ENCODE measurements around the gene ARHGAP1. TPM values are rescaled to one million over a fixed set of nuclear protein-coding genes. Genes with fewer than 3 reads are reported as not detected.

Gene ARHGAP1
- total and polyA plus RNA-seq, 2 of the 13 experiments (the other 11 are each of a cell fraction or from before 2014, with no cell fraction given): 18.6 to 30.3 TPM

GRCh38 chr11:46695345-46696211 lies 4.8 kb downstream of the ARHGAP1 start (continued):
- TF ChIP-seq ZNF788 (CRISPR knock-in tag; IDR thresholded peaks at IDR 0.05; ENCODE audit: borderline replicate concordance): peak; percentile 68; the same call in 1 of the 2 replicates
- no peak for TF ChIP-seq ZSCAN30 (CRISPR knock-in tag; IDR thresholded peaks at IDR 0.05)
- 0 out of 2 replicates have a peak, but pooled peaks have one; percentile 61 for TF ChIP-seq ZBTB7B (CRISPR knock-in tag; IDR thresholded peaks at IDR 0.05)
- TF ChIP-seq MXD3 (CRISPR knock-in tag; IDR thresholded peaks at IDR 0.05): peak; percentile 78; the same call in 1 of the 2 replicates
- no peak for TF ChIP-seq DR1 (CRISPR knock-in tag; IDR thresholded peaks at IDR 0.05)
- peak; percentile 79 for TF ChIP-seq HIC2 (CRISPR knock-in tag; IDR thresholded peaks at IDR 0.05; ENCODE audit: low read depth)
- peak; percentile 95 for TF ChIP-seq ZNF18 (CRISPR knock-in tag; IDR thresholded peaks at IDR 0.05; ENCODE audit: insufficient replicate concordance)
- peak; percentile 81; the same call in 1 of the 2 replicates for TF ChIP-seq ZSCAN9 (CRISPR knock-in tag; IDR thresholded peaks at IDR 0.05; ENCODE audit: borderline replicate concordance)
- 0 out of 2 replicates have a peak, but pooled peaks have one; percentile 34 for TF ChIP-seq ZFP82 (CRISPR knock-in tag; IDR thresholded peaks at IDR 0.05; ENCODE audit: borderline replicate concordance)
- no peak for TF ChIP-seq EZH2 (conservative IDR thresholded peaks at IDR 0.05; ENCODE audit: low read depth, low read length)
- no peak; the same call in 1 of the 2 replicates for TF ChIP-seq HIVEP1 (CRISPR knock-in tag; IDR thresholded peaks at IDR 0.05)
- no peak for TF ChIP-seq PBX2 (CRISPR knock-in tag; IDR thresholded peaks at IDR 0.05)
- TF ChIP-seq ZNF552 (CRISPR knock-in tag; IDR thresholded peaks at IDR 0.05; ENCODE audit: borderline replicate concordance): peak; percentile 84; the same call in 1 of the 2 replicates
- TF ChIP-seq ZNF660 (CRISPR knock-in tag; IDR thresholded peaks at IDR 0.05; ENCODE audit: borderline replicate concordance, low read depth): no peak
- TF ChIP-seq FOXA3 (CRISPR knock-in tag; IDR thresholded peaks at IDR 0.05): peak; percentile 26; the same call in 1 of the 2 replicates
- TF ChIP-seq ZNF687 (CRISPR knock-in tag; IDR thresholded peaks at IDR 0.05): peak; percentile 100
- peak; percentile 67; the same call in 1 of the 2 replicates for TF ChIP-seq ZGPAT (CRISPR knock-in tag; IDR thresholded peaks at IDR 0.05)

All from HepG2 (cell line).